Dedifferentiated amniotic fluid mesenchymal stem cell (primary cell): ENCODE results near the gene THAP7.
"Not testable (repeated sequence)": the region's sequence is repeated elsewhere in the genome, so short reads cannot be mapped to it uniquely, and the experiment has no call there.

Experiments
- DNase-seq: peaks from one replicate; pipeline ENCODE4 v3.0.0-alpha.2; 2016; ENCODE audit errors: extremely low spot score

THAP7 gene

DNA sequence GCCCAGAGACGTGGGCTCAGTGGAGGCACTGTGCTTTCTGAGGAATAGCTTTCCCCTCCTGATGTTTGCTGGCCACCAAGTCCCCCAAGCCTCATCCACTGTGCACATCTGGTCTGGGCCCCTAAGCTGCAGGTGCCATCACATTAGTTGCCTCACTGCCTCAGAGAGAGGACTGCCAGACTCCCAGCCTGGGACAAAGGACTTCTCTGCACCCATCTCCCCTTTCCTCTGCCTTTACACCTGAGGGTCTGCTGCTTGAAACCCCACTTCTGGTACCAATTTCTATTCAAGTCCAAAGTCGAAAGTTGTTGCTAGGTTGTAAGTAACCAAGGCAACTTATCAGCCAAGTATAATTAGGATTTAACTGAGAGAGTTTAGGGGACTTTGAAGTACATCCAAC, 23.5 kb downstream of the THAP7 start:
- no peak for DNase-seq

DNA sequence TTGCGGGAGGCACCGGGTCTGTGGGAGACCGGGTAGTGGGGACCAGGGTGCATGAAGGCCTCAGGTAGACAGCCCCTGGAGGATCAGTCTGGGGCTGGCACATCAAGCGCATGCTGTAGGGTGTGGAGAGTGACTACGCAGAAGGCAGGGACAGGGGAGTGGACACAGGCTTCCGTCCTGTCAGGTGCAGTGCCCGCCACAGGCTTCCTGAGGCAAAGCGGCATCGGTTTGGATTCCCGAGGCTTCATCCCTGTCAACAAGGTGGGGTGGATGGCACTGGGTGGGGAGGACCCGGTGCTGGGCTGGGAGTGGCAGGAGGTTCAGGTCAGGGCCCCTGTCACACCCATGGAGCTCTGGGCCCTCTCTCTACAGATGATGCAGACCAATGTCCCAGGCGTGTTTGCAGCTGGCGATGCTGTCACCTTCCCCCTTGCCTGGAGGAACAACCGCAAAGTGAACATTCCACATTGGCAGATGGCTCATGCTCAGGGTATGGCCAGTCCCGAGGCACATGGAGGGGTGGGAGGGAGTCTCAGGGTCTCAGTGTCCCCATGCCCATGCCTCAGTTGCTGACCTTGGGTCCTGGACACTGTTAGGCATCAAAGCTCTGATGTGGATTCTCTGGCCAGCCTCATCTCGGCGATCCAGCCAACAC, 24.3 kb downstream of the THAP7 start:
- DNase-seq: no peak

DNA sequence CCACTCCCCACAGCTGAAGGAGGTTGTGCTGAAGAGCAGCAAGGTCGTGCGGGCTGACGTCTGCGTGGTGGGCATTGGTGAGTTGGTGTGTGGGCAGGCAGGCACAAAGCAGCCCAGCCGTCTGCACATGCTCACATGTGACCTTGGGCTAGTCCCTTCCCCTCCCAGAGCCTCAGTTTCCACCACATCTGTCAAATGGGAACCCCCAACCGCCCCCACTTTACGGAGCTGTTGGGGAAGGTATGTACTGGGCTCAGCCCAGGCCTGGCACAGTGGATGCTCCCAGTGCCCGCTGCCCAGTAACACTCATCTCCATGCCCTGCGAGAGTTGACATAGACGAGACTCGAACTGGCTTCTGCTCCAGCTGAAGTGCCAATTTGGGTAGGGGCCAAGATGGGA, 24.9 kb downstream of the THAP7 start:
- DNase-seq: no peak

DNA sequence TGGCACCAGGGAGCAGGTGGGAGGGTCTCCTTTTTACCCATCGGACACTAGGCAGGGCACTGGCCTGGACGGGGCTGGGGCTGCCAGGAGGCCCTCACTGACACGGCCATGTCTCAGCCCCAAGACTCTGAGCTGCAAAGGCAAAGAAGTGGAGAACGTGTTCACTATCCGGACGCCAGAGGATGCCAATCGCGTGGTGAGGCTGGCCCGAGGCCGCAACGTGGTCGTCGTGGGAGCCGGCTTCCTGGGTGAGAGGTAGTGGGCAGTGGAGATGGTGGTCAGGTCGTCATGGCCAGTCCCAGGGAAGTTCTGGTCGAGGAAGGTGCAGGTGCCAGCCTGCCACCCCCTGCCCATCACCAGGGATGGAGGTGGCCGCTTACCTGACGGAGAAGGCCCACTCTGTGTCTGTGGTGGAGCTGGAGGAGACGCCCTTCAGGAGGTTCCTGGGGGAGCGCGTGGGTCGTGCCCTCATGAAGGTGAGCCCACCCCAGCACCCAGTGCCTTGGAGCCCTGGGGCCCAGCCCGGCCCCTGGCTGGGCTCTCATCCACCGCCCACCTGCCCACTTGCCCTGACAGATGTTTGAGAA, 25.5 kb downstream of the THAP7 start:
- DNase-seq: no peak

DNA sequence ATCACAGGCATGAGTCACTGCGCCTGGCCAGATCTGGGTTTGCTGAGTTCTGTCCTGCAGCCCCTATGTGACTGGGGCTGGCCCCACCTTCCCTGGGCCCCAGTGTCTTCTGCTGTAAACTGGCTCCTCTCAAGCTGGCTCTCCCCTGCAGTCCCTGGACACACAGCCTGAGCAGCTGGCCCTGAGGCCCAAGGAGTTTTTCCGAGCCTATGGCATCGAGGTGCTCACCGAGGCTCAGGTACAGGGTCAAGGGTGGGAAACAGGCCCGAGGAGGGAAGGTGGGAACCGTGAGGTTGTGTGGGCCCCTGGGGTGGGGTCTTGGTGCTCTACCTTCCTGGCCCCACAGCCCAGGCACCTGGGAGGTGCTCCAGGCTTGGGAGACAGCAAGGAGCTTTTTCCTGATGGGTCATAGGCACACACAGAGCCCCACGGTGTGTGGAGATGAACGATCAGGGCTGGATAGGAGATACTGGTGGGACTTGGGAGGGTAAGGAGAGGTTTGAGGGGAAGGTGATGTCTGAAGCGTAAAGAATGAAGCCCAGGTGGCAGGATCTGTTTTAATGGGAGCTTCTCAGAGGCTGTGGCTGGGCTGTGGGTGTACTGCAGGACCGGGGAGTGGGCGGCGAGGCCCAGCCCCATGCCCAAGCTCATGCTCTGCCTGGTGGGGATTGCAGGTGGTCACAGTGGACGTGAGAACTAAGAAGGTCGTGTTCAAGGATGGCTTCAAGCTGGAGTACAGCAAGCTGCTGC, 26.2 kb downstream of the THAP7 start:
- no peak for DNase-seq

DNA sequence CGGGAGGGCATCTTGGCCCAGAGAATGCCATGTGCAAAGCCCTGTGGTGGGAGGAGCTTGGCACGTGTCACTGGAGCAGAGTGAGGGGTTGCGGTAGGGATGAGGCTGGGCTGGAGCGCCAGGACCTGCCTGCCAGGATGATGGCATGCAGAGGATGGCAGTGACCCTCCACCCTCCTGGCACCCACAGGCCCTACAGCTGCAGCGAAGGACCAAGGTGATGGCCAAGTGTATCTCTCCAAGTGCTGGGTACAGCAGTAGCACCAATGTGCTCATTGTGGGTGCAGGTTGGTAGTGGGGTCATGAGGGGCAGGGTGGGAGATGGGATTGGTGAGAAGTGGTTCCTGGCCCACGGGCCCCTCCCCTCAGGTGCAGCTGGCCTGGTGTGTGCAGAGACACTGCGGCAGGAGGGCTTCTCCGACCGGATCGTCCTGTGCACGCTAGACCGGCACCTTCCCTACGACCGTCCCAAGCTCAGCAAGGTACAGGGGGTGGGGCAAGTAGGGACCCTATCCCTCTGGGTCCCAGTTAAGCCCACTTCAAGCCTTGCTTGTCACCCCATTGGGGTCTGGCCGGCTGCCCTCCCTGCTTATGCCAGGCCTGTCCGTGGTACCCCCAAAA, 27.5 kb downstream of the THAP7 start:
- DNase-seq: no peak

DNA sequence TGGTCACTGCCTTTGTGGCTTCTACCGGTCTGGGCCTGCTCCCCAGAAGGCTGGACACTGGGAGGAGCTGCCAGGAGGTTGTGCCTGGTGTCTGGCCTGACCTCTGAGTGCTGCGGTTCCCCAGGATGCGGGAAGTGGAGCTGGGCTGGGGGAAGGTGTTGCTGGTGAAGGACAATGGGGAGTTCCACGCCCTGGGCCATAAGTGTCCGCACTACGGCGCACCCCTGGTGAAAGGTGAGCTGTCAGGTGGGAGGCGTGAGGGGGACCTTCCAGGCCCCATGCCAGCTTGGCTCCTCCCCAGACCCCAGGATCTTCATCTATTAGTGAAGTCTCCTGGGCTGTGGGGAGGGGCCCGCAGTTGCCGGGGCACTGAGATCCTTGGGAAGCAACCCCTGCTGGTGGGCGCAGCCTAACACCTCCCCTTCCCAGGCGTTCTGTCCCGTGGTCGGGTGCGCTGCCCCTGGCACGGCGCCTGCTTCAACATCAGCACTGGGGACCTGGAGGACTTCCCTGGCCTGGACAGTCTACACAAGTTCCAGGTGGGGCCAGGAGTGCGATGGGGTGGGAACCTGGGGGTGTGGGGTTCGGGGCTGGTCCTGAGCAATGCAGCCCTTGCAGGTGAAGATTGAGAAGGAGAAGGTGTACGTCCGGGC, 28.2 kb downstream of the THAP7 start:
- no peak for DNase-seq

DNA sequence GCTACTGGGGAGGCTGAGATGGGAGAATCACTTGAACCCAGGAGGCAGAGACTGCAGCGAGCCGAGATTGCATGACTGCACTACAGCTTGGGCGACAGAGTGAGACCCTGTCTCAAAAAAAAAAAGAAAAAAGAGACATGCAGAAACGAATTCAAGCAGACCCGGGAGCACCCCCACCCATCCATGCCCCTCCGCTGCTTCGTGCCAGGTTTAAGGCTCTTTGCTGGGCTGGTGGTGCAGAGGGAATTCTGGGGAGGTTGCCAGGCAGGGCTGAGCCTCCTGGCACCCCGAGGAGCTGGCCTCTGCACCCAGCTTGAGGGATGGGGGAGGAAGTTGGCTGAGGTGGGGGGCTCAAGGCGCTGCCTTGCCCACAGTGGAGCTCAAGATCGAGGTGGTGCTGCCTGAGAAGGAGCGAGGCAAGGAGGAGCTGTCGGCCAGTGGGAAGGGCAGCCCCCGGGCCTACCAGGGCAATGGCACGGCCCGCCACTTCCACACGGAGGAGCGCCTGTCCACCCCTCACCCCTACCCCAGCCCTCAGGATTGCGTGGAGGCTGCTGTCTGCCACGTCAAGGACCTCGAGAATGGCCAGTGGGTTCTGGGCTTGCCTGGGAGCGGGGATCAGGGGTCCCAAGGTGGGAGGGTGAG, 28.9 kb downstream of the THAP7 start:
- no peak for DNase-seq

DNA sequence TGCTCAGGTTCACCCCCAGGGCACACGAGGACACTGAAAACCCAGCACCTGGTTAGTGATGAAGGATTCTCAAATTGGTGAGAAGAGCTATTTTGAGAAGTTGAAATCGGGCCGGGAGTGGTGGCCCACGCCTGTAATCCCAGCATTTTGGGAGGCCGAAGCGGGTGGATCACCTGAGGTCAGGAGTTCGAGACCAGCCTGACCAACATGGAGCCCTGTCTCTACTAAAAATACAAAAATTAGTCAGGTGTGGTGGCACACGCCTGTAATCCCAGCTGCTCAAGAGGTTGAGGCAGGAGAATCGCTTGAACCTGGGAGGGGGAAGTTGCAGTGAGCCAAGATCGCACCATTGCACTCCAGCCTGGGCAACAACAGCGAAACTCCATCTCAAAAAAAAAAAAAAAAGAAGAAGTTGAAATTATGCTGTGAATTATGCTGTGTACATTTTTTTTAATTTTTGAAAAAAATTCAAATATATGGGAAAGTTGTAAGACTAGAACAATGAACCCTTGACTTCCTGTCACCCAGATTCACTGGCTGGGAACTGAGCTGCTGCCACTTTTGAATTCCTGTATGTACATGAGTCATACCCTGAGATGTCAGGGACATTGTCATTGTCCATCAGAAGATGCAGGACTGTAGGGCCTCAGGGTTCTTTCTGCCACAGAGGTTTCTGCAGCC, 29.8 kb downstream of the THAP7 start:
- not testable (repeated sequence) for DNase-seq

DNA sequence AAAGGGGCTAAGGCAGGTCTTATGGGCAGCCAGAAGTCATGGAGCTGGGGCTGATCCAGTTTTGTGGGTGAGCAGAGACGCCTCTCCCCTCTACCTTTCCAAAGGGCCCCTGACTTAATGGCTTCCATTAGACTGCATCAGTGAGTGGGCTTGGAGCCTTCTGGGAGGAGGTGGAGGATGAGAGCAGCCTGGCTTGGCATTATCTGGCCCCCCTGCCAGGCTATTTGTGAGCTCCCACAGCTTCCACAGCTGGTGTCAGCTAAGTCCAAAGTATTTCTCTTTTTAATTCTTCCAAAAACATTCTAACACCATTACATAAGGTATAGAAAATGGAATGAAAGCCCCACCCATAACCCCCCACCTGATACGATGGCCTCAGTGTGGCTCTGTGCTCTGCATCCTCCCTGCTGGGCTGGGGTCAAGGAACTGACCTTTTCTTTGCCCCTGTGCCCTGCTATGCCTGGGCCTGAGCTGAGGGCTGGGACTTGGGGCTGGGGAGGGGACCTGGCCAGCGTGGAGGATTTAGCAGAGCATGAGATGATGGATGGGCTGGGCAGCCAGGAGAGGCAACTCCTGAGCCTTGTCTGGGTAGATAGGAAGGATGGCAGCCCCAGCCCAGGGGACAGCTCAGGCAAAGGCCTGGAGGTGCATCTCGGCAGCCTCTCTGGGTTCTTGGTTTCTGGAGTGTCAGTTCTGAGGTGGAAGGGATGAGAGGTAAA, 30.8 kb downstream of the THAP7 start:
- DNase-seq: no peak

DNA sequence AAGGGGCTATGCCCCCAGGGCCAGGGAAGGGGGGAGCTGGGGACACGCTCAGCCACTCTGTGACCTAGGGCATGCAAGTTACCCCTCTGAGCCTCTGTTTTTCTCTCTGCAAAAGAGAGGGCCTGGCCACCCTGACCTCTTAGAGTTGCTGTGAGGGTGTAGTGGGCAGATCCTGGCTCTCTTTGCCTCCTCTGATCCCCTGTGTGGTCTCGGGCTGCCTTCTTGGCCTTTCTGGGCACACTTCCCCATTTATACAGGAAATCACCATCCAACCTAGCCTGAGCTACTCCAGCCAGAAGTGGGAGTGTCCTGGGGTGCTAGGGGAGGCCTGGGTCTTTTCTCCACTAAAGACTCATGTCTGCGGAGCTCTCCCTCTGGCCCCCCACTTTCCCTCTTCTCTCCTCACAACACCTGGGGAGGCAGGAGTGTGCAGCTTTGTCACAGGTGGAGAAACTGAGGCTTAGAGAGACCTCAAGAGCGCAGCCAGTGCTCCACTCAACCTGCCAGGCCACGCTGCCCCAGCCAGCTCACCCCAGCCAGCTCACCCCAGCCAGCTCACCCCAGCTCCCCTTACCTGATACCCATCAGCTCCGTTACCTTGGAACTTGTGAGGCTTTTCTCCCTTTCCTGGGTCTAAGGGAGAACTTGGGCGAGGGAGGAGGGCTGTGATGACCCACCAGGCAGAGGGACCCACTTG, 33.5 kb downstream of the THAP7 start:
- DNase-seq: no peak

DNA sequence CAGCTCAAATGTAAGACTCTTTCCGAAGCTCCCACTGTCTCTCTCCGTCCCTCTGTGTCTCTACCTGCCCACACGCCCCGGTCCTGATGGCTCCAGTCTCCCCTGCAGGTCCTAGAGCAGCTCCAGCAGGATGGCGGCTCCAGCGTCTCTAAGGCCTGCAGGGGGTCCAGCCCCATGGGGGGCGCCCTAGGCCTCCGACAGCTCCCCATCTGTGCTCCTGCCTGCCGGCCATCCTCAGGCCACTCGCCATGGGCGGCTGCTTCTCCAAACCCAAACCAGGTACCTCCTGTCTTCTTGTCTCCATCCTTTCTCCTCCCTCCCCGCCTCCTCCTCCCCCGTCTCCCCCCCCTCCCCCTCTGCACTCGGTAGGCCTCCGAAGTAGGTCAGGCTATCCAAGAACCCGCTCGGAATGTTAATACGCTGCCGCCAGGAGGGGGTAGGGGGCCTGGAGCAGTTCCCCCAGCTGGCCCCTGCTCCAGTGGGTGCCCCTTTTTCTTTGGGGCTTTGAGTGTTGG, 34.2 kb downstream of the THAP7 start:
- DNase-seq: no peak

DNA sequence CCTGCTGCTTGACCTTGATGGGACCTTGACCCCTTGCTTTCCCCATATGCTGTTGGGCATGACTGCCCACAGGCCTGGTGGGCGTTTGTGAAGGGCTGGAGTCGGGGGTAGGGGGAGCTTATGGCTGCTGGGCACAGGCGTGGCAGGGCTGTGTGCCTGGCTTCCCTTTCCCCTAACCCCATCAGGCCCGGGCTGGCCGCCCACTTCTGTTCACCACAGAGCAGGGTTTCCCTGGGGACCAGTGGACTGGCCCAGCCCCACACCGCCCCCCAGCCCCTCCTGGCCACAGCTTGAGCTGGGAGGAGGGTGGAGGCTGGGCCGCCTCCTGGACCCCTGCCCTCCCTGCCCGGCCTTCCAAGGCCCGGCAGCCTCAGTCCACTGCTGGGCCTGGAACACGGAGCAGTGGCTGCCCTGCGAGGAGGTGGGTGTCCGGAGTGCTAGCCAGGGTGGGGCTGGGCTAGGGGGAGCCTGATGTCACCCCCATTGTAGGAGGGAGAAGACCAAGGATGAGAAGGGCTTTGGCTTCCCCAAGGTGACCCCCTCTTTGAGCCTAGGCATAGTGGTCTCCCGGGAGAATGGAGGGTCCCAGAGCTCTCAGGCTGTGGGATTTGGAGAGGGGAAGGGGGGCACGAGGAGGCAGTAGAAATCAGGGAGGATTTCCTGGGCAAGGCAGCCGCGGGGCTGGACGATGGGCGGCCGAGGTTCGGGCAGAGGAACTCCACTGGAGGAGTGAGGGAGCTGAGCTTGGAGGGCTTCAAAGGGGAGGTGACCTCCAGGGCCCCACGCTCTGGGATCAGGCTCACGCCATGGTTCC, 34.8 kb downstream of the THAP7 start, which contains the start of gene AIFM3:
TSS of gene AIFM3 (plus strand) at position 373 of the 814 bp plus-strand sequence. CDS start 690 bp downstream, outside the sequence.
- DNase-seq: no peak

DNA sequence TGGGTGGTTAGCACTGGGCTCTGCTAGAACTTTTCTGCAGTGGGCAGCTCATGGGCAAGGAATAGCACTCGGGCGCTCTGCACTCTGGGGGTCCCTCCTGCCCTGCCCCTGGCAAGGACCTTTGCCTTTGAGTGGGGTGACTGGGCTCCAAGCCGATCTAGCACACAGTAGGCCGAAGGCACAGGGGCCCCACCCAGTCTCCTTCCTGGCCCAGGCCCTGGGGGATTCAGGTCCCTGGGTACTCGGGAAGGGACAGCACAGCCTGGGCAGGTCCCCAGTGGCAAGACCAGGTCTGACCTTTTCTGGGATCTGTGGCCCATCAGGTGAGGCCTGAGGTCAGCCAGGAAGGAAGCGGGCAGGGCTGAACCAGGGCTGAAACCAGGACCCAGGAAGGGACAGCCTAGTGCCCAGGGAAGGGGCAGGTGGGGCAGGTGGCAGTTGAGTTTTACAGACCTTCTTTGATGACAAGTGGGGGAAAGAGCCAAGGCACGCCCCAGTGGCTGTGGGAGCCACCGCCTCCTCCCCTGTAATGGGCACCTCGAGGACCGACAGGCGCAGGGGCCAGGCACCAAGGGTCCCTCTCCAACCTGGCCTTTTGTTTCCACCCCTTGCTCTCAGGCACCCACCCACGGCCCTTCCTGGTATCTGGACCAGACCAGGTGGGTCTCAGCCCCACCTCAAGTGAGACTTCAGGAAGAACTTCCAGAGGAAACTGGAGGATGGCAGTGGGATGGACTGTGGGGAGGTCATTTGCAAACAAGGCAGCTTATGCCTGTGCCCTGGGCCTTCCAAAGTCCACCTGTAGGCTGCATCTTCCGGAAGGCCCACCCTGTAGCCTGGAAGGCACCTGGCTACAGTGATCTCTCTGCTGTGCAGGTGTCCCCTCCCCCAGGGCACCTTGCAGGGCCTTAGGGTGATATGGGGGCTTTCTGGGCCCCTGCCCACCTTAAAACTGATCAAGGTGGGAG, 35.7 kb downstream of the THAP7 start:
- no peak for DNase-seq

DNA sequence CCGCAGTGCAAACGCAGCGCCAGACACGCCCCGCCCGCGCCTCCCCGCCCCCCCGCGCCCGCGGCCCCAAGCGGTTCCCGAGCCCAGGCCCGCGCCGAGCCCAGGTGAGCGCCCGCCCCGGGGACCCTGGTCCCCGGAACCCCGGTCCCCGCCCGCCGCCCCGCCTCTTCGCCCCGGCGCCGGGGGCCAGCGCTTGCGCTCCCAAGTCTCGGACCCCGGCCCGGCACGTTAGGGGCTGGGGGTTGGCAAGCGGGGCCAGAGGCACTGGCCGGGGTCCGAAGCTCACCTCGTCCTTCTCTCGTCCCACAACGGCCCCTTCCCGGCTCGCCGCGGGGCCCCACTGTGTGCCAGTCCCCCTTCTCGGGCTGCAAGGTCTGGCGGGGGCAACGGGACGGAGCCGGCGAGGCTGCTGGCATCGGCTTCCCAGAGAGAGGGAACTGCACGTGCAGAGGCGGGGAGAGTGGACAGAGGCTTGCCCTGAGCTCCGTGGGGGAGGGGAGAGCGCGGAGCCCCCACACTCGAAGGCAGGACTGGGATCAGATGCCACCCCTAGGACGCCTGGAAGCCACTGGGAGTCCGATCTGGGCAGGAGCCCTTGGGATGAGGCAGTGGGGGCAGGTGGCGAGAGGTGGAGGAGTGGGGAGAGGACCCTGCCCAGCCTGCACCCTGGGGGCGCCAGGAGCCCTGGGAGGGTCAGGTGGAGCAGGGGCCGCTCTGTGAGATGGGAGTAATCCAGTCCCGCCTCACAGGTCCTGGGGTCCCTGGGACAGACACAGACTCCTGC, 36.6 kb downstream of the THAP7 start:
- DNase-seq: no peak

DNA sequence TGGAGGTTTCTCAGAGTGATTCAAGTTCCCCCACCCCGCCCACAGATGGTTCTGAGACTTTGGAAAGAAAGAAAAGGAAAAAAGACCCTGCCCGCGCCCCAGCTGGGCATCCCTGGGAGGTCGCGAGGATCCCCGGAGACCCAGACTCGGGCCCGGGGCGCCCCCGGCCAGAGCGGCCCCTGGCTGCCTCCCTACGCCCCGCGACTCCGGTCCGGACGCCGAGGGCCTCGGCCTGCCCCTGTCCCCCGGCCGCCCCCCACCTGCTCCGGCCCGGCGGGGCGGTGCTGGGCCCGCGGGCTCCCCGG, 37.2 kb downstream of the THAP7 start:
- DNase-seq: no peak
